Mesendoderm (in vitro differentiated cells): ENCODE results near the gene TOMM6.

Experiments
- DNase-seq: peaks from one replicate; pipeline ENCODE4 v3.0.0; 2013
- H2AK5ac ChIP-seq: 2 replicates; pipeline ENCODE4 v1.6.1; 2013; ENCODE audit warnings: low read length, inconsistent platforms
- H2BK120ac ChIP-seq: 2 replicates; pipeline ENCODE4 v1.6.1; 2013; ENCODE audit warnings: low read depth, mild to moderate bottlenecking, low read length, moderate library complexity, mixed read lengths
- H2BK15ac ChIP-seq: replicated peaks from 2 replicates; pipeline ENCODE4 v1.6.1; 2013; ENCODE audit warnings: low read depth, mild to moderate bottlenecking, moderate library complexity
- H2BK5ac ChIP-seq: 2 replicates; pipeline ENCODE4 v1.6.1; 2013; ENCODE audit warnings: low read length, inconsistent platforms
- H3K18ac ChIP-seq: 2 replicates; pipeline ENCODE4 v1.6.1; 2013; ENCODE audit warnings: mild to moderate bottlenecking, low read length, mixed read lengths
- H3K23ac ChIP-seq: one replicate; pipeline ENCODE4 v1.6.1; 2013; ENCODE audit warnings: low read length
- H3K27ac ChIP-seq: 2 replicates; pipeline ENCODE4 v1.5.1; 2013; ENCODE audit warnings: low read depth, mild to moderate bottlenecking, inconsistent platforms, low read length, moderate library complexity
- H3K27me3 ChIP-seq: 2 replicates; pipeline ENCODE4 v1.6.1; 2013; ENCODE audit warnings: low read length, control low read depth, mild to moderate bottlenecking, inconsistent platforms; ENCODE audit not compliant: insufficient read depth, poor library complexity
- H3K36me3 ChIP-seq: 2 replicates; pipeline ENCODE4 v1.6.1; 2013; ENCODE audit warnings: low read length, inconsistent platforms; ENCODE audit not compliant: control insufficient read depth, insufficient read depth
- H3K4ac ChIP-seq: one replicate; pipeline ENCODE4 v1.6.1; 2013; ENCODE audit warnings: low read depth, mild to moderate bottlenecking, low read length, moderate library complexity
- H3K4me1 ChIP-seq: 2 replicates; pipeline ENCODE4 v1.6.1; 2013; ENCODE audit warnings: low read depth, low read length, inconsistent platforms; ENCODE audit not compliant: control insufficient read depth
- H3K4me2 ChIP-seq: 2 replicates; pipeline ENCODE4 v1.6.1; 2013; ENCODE audit warnings: low read length
- H3K4me3 ChIP-seq: 2 replicates; pipeline ENCODE4 v1.5.1; 2013; ENCODE audit warnings: mild to moderate bottlenecking, low read length
- H3K56ac ChIP-seq: one replicate; pipeline ENCODE4 v1.6.1; 2013; ENCODE audit warnings: low read length
- H3K79me1 ChIP-seq: 2 replicates; pipeline ENCODE4 v1.6.1; 2013; ENCODE audit warnings: low read length, inconsistent platforms
- H3K79me2 ChIP-seq: 2 replicates; pipeline ENCODE4 v1.6.1; 2013; ENCODE audit warnings: mild to moderate bottlenecking, low read length; ENCODE audit not compliant: control insufficient read depth, insufficient read depth
- H3K9ac ChIP-seq: 2 replicates; pipeline ENCODE4 v1.6.1; 2013; ENCODE audit warnings: low read length, inconsistent platforms
- H4K5ac ChIP-seq: one replicate; pipeline ENCODE4 v1.6.1; 2013; ENCODE audit warnings: low read length
- H4K8ac ChIP-seq: one replicate; pipeline ENCODE4 v1.6.1; 2013; ENCODE audit warnings: low read depth, mild to moderate bottlenecking, control low read depth, low read length, moderate library complexity
- WGBS: extraction: QIAGEN DNeasy Blood & Tissue Kit; methylation state at CpG from one replicate; pipeline ENCODE4 v1.1.7; 2013; ENCODE audit warnings: low lambda C conversion rate, missing lambda C conversion rate; ENCODE audit not compliant: insufficient coverage; ENCODE audit errors: extremely low coverage; 5-methylcytosine and 5-hydroxymethylcytosine counted together

Gene TOMM6

GRCh38 chr6:41815587-41815986 is 28.1 kb downstream of the TOMM6 start:
- Histone ChIP-seq H3K18ac (no peak overlapping the region), H3K56ac (no peak overlapping the region), H3K4me2 (no peak overlapping the region), H4K8ac (no peak overlapping the region), H3K27ac (no peak overlapping the region), H4K5ac (no peak overlapping the region), H3K27me3 (no peaks in the 10 kb centered on the region), H2AK5ac (no peak overlapping the region), H2BK15ac (no peak overlapping the region), H3K4me1 (no peaks in the 10 kb centered on the region), H3K23ac (no peak overlapping the region), H3K36me3 (no peaks in the 10 kb centered on the region), H2BK120ac (no peak overlapping the region), H3K9ac (no peak overlapping the region), H3K79me1 (no peaks in the 10 kb centered on the region), H3K79me2 (no peaks in the 10 kb centered on the region), H2BK5ac (no peak overlapping the region), H3K4ac (no peak overlapping the region), H3K4me3 (no peak overlapping the region)
- WGBS, result no CpG with 5 or more reads among the region's 1 CpG
- DNase-seq, result peak; percentile 2

GRCh38 chr6:41818271-41819054 is 31.0 kb downstream of the TOMM6 start:
- Histone ChIP-seq H3K23ac (no peak overlapping the region), H3K36me3 (no peaks in the 10 kb centered on the region), H3K18ac (no peak overlapping the region), H3K9ac (no peak overlapping the region), H3K4ac (no peak overlapping the region), H3K79me1 (no peaks in the 10 kb centered on the region), H4K8ac (no peak overlapping the region), H3K79me2 (no peaks in the 10 kb centered on the region), H2BK120ac (no peak overlapping the region), H3K27ac (no peak overlapping the region), H3K4me2 (no peak overlapping the region), H3K56ac (no peak overlapping the region), H2BK5ac (no peak overlapping the region), H3K4me3 (no peak overlapping the region), H2AK5ac (no peak overlapping the region), H2BK15ac (no peak overlapping the region), H4K5ac (no peak overlapping the region), H3K27me3 (no peaks in the 10 kb centered on the region), H3K4me1 (no peaks in the 10 kb centered on the region)
- WGBS, result no CpG with 5 or more reads among the region's 4 CpGs
- DNase-seq, result no peak

GRCh38 chr6:41821266-41821665 is 33.8 kb downstream of the TOMM6 start:
- WGBS, result no CpG with 5 or more reads among the region's 4 CpGs
- no peaks in the 10 kb centered on the region for H3K4me1 ChIP-seq

GRCh38 chr6:41822021-41822420 is 34.5 kb downstream of the TOMM6 start:
- Histone ChIP-seq H3K27ac (no peak overlapping the region), H3K79me1 (no peaks in the 10 kb centered on the region), H3K4me3 (no peak overlapping the region), H3K4me1 (no peaks in the 10 kb centered on the region), H2BK5ac (no peak overlapping the region), H2BK120ac (no peak overlapping the region), H4K5ac (no peak overlapping the region), H3K36me3 (no peaks in the 10 kb centered on the region), H3K27me3 (no peaks in the 10 kb centered on the region), H3K4ac (no peak overlapping the region), H2BK15ac (no peak overlapping the region), H3K9ac (no peak overlapping the region), H3K4me2 (no peak overlapping the region), H2AK5ac (no peak overlapping the region), H3K56ac (no peak overlapping the region), H3K23ac (no peak overlapping the region), H3K18ac (no peak overlapping the region), H3K79me2 (no peaks in the 10 kb centered on the region), H4K8ac (no peak overlapping the region)
- no peak for DNase-seq
- WGBS, result no CpG with 5 or more reads among the region's 1 CpG

More at GRCh38 chr6:41821266-41821665, 33.8 kb downstream of the TOMM6 start:
- Histone ChIP-seq H3K36me3 (no peaks in the 10 kb centered on the region), H3K23ac (no peak overlapping the region), H4K8ac (no peak overlapping the region), H3K27me3 (no peaks in the 10 kb centered on the region), H2BK5ac (no peak overlapping the region), H3K4me3 (no peak overlapping the region), H3K4ac (no peak overlapping the region), H3K27ac (no peak overlapping the region), H3K4me2 (no peak overlapping the region), H3K79me2 (no peaks in the 10 kb centered on the region), H3K9ac (no peak overlapping the region), H3K56ac (no peak overlapping the region), H4K5ac (no peak overlapping the region), H2BK15ac (no peak overlapping the region), H3K18ac (no peak overlapping the region), H3K79me1 (no peaks in the 10 kb centered on the region), H2AK5ac (no peak overlapping the region), H2BK120ac (no peak overlapping the region)
- DNase-seq, result no peak

- no peak overlapping the region for H2BK15ac ChIP-seq
- no peak overlapping the region for H4K8ac ChIP-seq
- H2BK120ac ChIP-seq, result no peak overlapping the region
- no peak overlapping the region for H3K27ac ChIP-seq
- H3K56ac ChIP-seq, result no peak overlapping the region
- no peak overlapping the region for H3K9ac ChIP-seq
- no CpG with 5 or more reads among the region's 1 CpG for WGBS
- no peak overlapping the region for H2AK5ac ChIP-seq
- H3K4me3 ChIP-seq, result no peak overlapping the region
- no peak for DNase-seq
- H2BK5ac ChIP-seq, result no peak overlapping the region
- no peaks in the 10 kb centered on the region for H3K4me1 ChIP-seq
- no peaks in the 10 kb centered on the region for H3K27me3 ChIP-seq
- no peaks in the 10 kb centered on the region for H3K36me3 ChIP-seq
- H3K79me2 ChIP-seq, result no peaks in the 10 kb centered on the region
- no peaks in the 10 kb centered on the region for H3K79me1 ChIP-seq
- no peak overlapping the region for H3K4me2 ChIP-seq
- no peak overlapping the region for H3K18ac ChIP-seq
- H3K23ac ChIP-seq, result no peak overlapping the region
- H3K4ac ChIP-seq, result no peak overlapping the region
- no peak overlapping the region for H4K5ac ChIP-seq
Observed at GRCh38 chr6:41823178-41823577, 35.7 kb downstream of the TOMM6 start.
